WTC11 (cell line): ENCODE data around the gene TMEM88.
A peak's percentile ranks its signal among the peaks of the same experiment; 100 is the strongest.

Source experiments
- CREM ChIP-seq: sonication (generic); formaldehyde crosslinking; IDR thresholded peaks from 2 replicates; pipeline ENCODE4 v1.8.1; 2022; ENCODE audit warnings: mild to moderate bottlenecking, missing genetic modification reagents, moderate library complexity
- FOXK1 ChIP-seq: sonication (generic); formaldehyde crosslinking; IDR thresholded peaks from 2 replicates; pipeline ENCODE4 v1.8.0; 2022; ENCODE audit warnings: mild to moderate bottlenecking, moderate library complexity, missing genetic modification reagents
- SMAD4 ChIP-seq: sonication (generic); formaldehyde crosslinking; IDR thresholded peaks from 2 replicates; pipeline ENCODE4 v1.8.0; 2022; ENCODE audit warnings: mild to moderate bottlenecking, missing genetic modification reagents
- TEAD1 ChIP-seq: sonication (generic); formaldehyde crosslinking; IDR thresholded peaks from 2 replicates; pipeline ENCODE4 v1.8.0; 2022; ENCODE audit warnings: mild to moderate bottlenecking, missing genetic modification reagents
- TF ChIP-seq, protein P1 (sequence below): sonication (generic); formaldehyde crosslinking; IDR thresholded peaks from 2 replicates; pipeline ENCODE4 v1.8.1; 2022; ENCODE audit warnings: missing genetic modification reagents, borderline replicate concordance
- TF ChIP-seq, protein P2 (sequence below): sonication (generic); formaldehyde crosslinking; IDR thresholded peaks from 2 replicates; pipeline ENCODE4 v1.8.1; 2022; ENCODE audit warnings: low read depth, missing genetic modification reagents, borderline replicate concordance
- TF ChIP-seq, protein P3 (sequence below): fragments of 200-600 bp; IDR thresholded peaks from 2 replicates; pipeline ENCODE4 v1.8.0; 2022; ENCODE audit warnings: antibody characterized with exemption
- TF ChIP-seq, protein P4 (sequence below): sonication (generic); formaldehyde crosslinking; IDR thresholded peaks from 2 replicates; pipeline ENCODE4 v1.8.1; 2022; ENCODE audit warnings: mild to moderate bottlenecking, missing genetic modification reagents, moderate library complexity, borderline replicate concordance
- TF ChIP-seq, protein P5 (sequence below): sonication (generic); formaldehyde crosslinking; IDR thresholded peaks from 2 replicates; pipeline ENCODE4 v1.8.1; 2023; ENCODE audit warnings: mild to moderate bottlenecking, missing genetic modification reagents, moderate library complexity
- TF ChIP-seq, protein P6 (sequence below): sonication (generic); formaldehyde crosslinking; IDR thresholded peaks from 2 replicates; pipeline ENCODE4 v1.8.0; 2022; ENCODE audit warnings: missing genetic modification reagents

DNA sequence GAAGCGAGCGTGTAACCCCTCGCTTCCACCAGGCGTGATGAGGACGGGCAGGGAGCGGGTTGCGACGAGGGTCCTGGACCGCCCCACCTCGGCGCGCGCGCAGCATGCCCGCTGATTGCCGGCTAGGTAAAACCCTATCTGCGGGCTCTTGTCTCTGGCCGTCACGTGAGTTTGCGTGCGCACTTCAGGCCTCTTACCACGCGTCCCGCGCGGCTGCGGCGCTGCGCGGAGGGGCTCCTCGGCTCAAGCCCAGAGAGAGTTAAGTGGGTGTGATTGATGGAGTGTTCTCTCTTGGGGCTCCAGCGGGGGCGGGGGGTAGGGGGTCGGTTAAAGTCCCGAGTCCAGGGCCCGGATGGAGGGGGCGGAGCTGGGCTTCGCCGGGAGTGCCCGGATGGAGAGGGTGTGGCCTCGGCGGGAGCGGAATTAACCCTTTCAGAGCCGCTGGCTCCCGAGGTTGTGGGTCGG, 12.9 kb upstream of the TMEM88 start:
- TF ChIP-seq, protein P1, sequence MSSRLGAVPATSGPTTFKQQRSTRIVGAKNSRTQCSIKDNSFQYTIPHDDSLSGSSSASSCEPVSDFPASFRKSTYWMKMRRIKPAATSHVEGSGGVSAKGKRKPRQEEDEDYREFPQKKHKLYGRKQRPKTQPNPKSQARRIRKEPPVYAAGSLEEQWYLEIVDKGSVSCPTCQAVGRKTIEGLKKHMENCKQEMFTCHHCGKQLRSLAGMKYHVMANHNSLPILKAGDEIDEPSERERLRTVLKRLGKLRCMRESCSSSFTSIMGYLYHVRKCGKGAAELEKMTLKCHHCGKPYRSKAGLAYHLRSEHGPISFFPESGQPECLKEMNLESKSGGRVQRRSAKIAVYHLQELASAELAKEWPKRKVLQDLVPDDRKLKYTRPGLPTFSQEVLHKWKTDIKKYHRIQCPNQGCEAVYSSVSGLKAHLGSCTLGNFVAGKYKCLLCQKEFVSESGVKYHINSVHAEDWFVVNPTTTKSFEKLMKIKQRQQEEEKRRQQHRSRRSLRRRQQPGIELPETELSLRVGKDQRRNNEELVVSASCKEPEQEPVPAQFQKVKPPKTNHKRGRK, result no peak
- TF ChIP-seq, protein P2, sequence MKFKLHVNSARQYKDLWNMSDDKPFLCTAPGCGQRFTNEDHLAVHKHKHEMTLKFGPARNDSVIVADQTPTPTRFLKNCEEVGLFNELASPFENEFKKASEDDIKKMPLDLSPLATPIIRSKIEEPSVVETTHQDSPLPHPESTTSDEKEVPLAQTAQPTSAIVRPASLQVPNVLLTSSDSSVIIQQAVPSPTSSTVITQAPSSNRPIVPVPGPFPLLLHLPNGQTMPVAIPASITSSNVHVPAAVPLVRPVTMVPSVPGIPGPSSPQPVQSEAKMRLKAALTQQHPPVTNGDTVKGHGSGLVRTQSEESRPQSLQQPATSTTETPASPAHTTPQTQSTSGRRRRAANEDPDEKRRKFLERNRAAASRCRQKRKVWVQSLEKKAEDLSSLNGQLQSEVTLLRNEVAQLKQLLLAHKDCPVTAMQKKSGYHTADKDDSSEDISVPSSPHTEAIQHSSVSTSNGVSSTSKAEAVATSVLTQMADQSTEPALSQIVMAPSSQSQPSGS (CRISPR knock-in tag), result no peak
- TF ChIP-seq, protein P3, sequence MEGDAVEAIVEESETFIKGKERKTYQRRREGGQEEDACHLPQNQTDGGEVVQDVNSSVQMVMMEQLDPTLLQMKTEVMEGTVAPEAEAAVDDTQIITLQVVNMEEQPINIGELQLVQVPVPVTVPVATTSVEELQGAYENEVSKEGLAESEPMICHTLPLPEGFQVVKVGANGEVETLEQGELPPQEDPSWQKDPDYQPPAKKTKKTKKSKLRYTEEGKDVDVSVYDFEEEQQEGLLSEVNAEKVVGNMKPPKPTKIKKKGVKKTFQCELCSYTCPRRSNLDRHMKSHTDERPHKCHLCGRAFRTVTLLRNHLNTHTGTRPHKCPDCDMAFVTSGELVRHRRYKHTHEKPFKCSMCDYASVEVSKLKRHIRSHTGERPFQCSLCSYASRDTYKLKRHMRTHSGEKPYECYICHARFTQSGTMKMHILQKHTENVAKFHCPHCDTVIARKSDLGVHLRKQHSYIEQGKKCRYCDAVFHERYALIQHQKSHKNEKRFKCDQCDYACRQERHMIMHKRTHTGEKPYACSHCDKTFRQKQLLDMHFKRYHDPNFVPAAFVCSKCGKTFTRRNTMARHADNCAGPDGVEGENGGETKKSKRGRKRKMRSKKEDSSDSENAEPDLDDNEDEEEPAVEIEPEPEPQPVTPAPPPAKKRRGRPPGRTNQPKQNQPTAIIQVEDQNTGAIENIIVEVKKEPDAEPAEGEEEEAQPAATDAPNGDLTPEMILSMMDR, result no peak
- TF ChIP-seq FOXK1 (CRISPR knock-in tag), result no peak
- TF ChIP-seq, protein P4, sequence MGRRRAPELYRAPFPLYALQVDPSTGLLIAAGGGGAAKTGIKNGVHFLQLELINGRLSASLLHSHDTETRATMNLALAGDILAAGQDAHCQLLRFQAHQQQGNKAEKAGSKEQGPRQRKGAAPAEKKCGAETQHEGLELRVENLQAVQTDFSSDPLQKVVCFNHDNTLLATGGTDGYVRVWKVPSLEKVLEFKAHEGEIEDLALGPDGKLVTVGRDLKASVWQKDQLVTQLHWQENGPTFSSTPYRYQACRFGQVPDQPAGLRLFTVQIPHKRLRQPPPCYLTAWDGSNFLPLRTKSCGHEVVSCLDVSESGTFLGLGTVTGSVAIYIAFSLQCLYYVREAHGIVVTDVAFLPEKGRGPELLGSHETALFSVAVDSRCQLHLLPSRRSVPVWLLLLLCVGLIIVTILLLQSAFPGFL (CRISPR knock-in tag), result no peak
- no peak for TF ChIP-seq CREM
- TF ChIP-seq, protein P5, sequence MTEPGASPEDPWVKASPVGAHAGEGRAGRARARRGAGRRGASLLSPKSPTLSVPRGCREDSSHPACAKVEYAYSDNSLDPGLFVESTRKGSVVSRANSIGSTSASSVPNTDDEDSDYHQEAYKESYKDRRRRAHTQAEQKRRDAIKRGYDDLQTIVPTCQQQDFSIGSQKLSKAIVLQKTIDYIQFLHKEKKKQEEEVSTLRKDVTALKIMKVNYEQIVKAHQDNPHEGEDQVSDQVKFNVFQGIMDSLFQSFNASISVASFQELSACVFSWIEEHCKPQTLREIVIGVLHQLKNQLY, result no peak
- TF ChIP-seq SMAD4 (CRISPR knock-in tag), result no peak
- TF ChIP-seq TEAD1 (CRISPR knock-in tag), result 0 out of 2 replicates have a peak, but pooled peaks have one; percentile 10
- TF ChIP-seq, protein P6, sequence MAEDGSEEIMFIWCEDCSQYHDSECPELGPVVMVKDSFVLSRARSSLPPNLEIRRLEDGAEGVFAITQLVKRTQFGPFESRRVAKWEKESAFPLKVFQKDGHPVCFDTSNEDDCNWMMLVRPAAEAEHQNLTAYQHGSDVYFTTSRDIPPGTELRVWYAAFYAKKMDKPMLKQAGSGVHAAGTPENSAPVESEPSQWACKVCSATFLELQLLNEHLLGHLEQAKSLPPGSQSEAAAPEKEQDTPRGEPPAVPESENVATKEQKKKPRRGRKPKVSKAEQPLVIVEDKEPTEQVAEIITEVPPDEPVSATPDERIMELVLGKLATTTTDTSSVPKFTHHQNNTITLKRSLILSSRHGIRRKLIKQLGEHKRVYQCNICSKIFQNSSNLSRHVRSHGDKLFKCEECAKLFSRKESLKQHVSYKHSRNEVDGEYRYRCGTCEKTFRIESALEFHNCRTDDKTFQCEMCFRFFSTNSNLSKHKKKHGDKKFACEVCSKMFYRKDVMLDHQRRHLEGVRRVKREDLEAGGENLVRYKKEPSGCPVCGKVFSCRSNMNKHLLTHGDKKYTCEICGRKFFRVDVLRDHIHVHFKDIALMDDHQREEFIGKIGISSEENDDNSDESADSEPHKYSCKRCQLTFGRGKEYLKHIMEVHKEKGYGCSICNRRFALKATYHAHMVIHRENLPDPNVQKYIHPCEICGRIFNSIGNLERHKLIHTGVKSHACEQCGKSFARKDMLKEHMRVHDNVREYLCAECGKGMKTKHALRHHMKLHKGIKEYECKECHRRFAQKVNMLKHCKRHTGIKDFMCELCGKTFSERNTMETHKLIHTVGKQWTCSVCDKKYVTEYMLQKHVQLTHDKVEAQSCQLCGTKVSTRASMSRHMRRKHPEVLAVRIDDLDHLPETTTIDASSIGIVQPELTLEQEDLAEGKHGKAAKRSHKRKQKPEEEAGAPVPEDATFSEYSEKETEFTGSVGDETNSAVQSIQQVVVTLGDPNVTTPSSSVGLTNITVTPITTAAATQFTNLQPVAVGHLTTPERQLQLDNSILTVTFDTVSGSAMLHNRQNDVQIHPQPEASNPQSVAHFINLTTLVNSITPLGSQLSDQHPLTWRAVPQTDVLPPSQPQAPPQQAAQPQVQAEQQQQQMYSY (CRISPR knock-in tag), result no peak
